Measurements from ENCODE around the gene FLT1.
A peak's percentile ranks its signal among the peaks of the same experiment; 100 is the strongest.

The FLT1 gene

DNA sequence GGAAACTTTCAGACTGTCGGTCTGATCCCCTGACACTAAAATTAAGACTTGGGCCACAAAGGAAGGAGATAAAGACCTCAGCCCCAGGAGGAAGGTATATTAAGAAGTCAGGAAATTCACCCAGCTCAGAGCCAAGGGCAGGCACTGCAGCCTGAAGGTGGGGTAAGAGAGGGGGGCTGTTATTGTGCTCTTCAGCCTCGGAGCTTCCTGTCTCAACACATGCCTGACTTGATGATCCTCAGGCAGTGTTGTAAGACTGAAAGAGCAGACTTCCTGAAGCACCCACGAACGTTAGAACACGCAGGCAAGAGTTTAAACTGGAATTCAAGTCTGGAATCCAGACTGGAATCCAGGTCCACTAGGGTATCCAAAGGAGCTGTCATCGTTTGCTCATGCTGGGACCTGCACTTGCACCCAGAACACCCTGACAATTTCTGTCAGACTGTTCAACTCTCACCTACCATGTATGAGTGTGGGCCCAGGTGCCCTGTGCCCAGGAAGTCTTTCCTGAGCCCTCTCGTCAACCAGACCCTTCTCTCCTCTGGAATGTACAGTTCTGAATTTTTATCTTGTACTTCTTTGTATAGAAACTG is 10.7 kb upstream of the FLT1 start:
- Mint-ChIP-seq H3K9me3 (no peaks in the 10 kb centered on the region), H3K4me1 (ENCODE audit: low read depth in 2 of 2) (no peaks in the 10 kb centered on the region), H3K4me3 (no peak overlapping the region), H3K27ac (no peak overlapping the region), H3K36me3 (ENCODE audit: insufficient read depth) (no peaks in the 10 kb centered on the region), H3K27me3 (peaks cover 14 to 48% of the 10 kb centered on the region in 2 donors)
- no peak for ATAC-seq (replicated peaks)
- DNase-seq, result no peak

DNA sequence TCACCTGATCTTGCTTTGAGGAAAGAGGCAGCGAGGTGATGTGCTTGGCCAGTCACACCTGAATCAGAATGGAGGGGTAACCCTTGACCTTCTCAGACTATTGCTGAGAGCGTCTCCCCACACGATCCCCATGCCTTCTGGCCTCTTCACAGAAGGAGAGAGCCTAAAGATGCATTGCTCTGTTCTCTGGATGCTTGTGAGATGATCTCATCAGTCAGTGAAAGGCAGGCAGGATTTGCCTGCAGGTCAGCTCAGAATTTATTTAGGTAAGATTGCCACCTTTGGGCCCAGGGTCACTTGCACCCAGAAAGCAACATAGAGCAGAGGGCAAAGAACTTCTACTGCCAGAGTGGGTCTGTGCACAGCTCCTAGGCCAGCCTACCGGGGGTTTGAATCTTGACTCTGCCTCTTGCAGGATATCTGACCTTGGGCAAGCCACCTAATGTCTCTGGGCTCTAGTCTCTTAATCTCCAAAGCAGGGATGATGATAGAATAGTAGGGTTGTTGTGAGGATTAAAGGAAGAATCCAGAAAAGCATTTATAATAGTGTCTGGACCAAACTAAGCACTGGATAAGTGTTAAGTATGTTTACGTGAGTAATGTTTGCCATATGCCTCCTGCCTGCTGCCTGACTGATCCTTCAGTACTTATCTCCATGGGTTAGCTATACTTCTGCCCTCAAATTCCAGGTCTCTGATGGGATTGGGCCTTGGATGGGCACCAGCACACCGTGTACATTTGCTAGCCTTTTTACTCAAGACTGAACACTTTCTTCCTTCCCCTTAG is 8.4 kb upstream of the FLT1 start:
- no peaks in the 10 kb centered on the region for H3K9me3 Mint-ChIP-seq

DNA sequence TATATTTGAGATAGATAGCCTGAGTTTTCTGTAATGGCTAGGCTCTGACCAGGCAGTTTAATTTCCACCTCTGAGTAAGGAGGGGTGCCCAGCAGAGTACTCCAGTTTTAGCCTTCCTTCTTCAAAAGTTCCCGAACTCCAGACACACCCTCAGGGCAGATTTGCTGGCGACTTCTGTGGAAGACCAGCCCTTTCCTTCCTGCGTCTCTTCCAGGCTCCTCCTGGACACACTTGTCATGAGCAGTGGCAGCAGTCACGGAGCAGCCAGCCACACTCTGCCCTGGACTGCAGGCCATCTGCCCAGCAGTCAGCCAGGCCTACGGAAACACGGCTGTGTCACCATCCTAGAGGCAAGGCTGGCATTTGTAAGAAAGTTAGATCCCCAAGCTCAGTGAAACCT is 6.6 kb upstream of the FLT1 start:
- H3K27ac Mint-ChIP-seq, result no peak overlapping the region
- H3K9me3 Mint-ChIP-seq, result no peaks in the 10 kb centered on the region
- no peak for DNase-seq
- no peaks in the 10 kb centered on the region for H3K36me3 Mint-ChIP-seq (ENCODE audit: insufficient read depth)
- ATAC-seq (replicated peaks), result no peak
- no peak overlapping the region for H3K4me3 Mint-ChIP-seq
- H3K4me1 Mint-ChIP-seq (ENCODE audit: low read depth in 2 of 2), result no peaks in the 10 kb centered on the region
- peaks cover 43 to 56% of the 10 kb centered on the region in 2 donors for H3K27me3 Mint-ChIP-seq

More for the DNA sequence above, 8.4 kb upstream of the FLT1 start:
- H3K36me3 Mint-ChIP-seq (ENCODE audit: insufficient read depth), result no peaks in the 10 kb centered on the region
- DNase-seq (no peak), ATAC-seq (replicated peaks) (no peak)
- peaks cover 25 to 58% of the 10 kb centered on the region in 2 donors for H3K27me3 Mint-ChIP-seq
- no peak overlapping the region for H3K4me3 Mint-ChIP-seq
- H3K4me1 Mint-ChIP-seq (ENCODE audit: low read depth in 2 of 2), result no peaks in the 10 kb centered on the region
- H3K27ac Mint-ChIP-seq, result no peak overlapping the region

DNA sequence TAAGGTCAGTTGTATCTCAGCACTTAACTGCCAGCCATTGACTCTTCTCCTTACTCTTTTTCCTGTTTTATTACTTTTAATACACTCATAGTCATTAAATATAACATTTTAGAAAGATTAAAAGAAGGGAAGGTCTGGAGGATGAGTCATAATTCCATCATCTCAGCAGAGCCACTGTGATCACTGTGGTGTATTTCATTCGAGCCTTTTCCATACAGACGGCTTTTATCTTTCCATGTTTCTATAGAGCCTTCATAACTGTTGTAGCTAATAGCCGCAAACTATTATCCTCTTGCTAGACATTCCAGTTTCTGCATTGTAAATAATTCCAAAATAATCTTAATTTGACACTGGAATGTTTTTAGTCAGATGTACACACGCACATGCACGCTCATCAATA is 4.7 kb upstream of the FLT1 start:
- no peak overlapping the region for H3K4me3 Mint-ChIP-seq
- no peaks in the 10 kb centered on the region for H3K4me1 Mint-ChIP-seq (ENCODE audit: low read depth in 2 of 2)
- no peak overlapping the region for H3K27ac Mint-ChIP-seq
- peaks cover 53 to 67% of the 10 kb centered on the region in 2 donors for H3K27me3 Mint-ChIP-seq
- H3K36me3 Mint-ChIP-seq (ENCODE audit: insufficient read depth), result no peaks in the 10 kb centered on the region
- no peak for ATAC-seq (replicated peaks)
- no peaks in the 10 kb centered on the region for H3K9me3 Mint-ChIP-seq
- no peak for DNase-seq

DNA sequence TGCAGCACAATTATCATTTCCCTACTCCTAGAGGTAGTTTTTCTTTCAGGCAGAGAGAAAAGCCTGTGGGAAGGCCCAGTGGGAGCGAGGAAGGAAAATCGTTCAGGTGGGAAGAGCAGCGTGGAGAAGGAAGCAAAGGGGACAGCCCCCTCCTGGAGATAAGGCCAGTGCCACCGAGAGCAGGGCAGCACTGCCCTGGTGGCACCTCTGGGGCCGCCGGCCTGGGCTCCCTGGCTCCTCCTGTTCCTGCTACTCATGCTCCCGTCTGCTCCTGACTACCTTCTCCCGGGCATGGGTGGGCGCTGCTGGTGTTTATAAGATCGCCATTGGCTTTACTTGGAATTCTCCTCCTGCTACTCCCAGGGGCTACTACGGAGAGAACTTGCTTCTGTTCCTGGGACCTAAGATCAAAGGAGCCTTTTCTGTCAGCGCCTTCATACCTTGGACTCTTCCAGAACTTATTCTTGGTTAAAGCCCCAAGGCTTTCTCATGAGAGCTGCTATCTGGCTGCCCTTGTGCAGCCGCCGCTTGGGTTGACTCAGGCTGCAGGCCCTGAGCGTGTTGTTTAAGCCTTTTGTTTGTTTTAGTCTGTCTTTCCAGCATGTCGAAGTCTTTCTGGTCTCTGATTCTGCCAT is 3.7 kb upstream of the FLT1 start:
- no peak for DNase-seq
- ATAC-seq (replicated peaks), result no peak
- no peaks in the 10 kb centered on the region for H3K9me3 Mint-ChIP-seq
- no peaks in the 10 kb centered on the region for H3K36me3 Mint-ChIP-seq (ENCODE audit: insufficient read depth)
- peaks cover 47 to 63% of the 10 kb centered on the region in 2 donors for H3K27me3 Mint-ChIP-seq
- no peaks in the 10 kb centered on the region for H3K4me1 Mint-ChIP-seq (ENCODE audit: low read depth in 2 of 2)
- no peak overlapping the region for H3K27ac Mint-ChIP-seq
- no peak overlapping the region for H3K4me3 Mint-ChIP-seq

DNA sequence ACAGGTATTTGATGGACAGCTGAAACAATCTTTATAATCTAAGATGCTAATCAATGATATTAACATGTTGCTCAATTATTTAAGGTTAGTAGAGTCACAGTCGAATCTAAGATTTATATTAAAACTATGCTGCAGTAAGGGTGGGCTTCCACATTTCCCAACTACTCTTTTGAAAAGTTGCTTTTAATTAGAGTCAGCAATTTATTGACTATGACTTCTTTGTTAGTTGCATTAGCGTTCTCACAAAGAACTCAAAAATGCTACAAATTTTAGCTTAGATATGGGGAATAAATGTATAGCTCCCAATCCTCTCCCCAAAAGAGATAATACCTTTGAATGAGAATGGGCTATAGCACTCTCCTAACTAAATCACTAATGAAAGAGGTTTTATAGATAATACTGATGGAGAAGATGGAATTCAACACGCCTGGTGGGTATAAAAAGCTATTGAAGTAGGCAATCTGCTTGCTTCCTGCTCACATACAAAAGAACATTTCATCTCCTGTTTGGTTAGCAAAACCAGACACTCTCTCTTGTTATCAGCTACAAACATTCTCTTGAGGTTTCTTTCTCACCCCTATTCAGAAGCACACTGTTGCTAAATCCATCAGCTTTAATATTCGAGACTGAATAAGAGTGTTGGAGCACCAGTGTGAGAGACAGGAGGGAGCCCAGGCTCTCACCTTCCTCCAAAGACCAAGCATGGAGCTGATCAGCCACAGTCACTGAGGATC is 2.4 kb upstream of the FLT1 start:
- H3K4me3 Mint-ChIP-seq, result no peak overlapping the region
- no peak overlapping the region for H3K27ac Mint-ChIP-seq
- peaks cover 57 to 67% of the 10 kb centered on the region in 2 donors for H3K27me3 Mint-ChIP-seq
- ATAC-seq (replicated peaks), result no peak
- no peaks in the 10 kb centered on the region for H3K9me3 Mint-ChIP-seq
- H3K4me1 Mint-ChIP-seq (ENCODE audit: low read depth in 2 of 2), result no peaks in the 10 kb centered on the region
- H3K36me3 Mint-ChIP-seq (ENCODE audit: insufficient read depth), result no peaks in the 10 kb centered on the region
- DNase-seq, result no peak

DNA sequence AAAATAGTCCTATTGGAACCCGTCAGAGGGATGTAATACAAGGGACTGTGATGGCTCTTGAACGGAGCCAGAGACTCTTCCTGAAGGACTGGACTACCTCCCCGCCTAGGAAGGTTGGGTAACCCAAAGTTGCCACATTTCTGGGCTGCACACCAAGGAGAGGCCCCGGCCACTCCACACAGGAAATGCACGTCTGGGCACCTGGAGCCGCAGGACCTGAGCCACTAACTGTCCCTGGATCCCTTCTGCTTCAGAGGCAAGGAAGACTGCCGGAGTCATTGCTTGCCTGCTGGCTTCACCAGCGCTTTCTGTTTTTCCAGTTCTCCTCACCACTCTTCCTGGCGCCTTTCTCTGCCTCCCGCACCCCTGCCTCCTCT is 1.2 kb upstream of the FLT1 start:
- Mint-ChIP-seq H3K4me3 (peak overlapping the region in 1 of 2 donors; percentile 33), H3K27ac (no peak overlapping the region), H3K36me3 (ENCODE audit: insufficient read depth) (no peaks in the 10 kb centered on the region), H3K4me1 (ENCODE audit: low read depth in 2 of 2) (no peaks in the 10 kb centered on the region), H3K9me3 (no peaks in the 10 kb centered on the region), H3K27me3 (peaks cover 57 to 62% of the 10 kb centered on the region in 2 donors)
- ATAC-seq (replicated peaks) (no peak), DNase-seq (no peak)

DNA sequence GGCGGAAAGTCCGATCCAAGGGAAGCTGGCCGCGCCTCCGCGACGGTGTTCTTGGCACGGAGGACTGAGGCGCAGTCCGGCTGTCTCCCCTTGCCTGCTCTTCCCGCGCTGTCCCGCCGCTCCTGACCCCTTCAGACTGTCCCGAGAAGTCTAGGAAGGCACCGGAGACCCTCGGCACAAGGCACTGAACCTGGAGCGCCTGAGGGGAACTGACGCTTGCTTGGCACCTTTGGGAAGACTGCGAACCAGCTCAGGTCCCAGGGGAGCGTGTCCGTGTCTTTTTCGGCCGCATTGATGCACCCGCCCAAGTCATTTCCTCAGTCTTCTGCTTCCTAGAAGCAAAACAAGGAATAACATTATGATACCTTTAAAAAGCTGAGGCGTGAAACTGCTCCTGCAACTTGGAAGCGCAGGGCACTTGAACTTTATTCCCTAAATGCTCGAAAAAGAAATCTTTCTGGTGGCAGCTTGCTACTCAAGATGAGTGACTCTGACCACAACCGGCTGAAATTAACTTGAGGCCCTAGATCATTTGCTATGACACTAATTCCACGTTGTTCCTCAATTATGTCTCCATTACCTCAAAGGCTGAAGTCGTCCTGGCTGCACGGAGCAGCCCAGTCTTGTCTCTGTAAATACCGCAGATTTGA is 735 bp upstream of the FLT1 start:
- Mint-ChIP-seq H3K27ac (no peak overlapping the region), H3K27me3 (peaks cover 60 to 65% of the 10 kb centered on the region in 2 donors), H3K4me3 (peak overlapping the region in 1 of 2 donors; percentile 26), H3K36me3 (ENCODE audit: insufficient read depth) (no peaks in the 10 kb centered on the region), H3K4me1 (ENCODE audit: low read depth in 2 of 2) (no peaks in the 10 kb centered on the region), H3K9me3 (no peaks in the 10 kb centered on the region)
- ATAC-seq (replicated peaks) (no peak), DNase-seq (no peak)

DNA sequence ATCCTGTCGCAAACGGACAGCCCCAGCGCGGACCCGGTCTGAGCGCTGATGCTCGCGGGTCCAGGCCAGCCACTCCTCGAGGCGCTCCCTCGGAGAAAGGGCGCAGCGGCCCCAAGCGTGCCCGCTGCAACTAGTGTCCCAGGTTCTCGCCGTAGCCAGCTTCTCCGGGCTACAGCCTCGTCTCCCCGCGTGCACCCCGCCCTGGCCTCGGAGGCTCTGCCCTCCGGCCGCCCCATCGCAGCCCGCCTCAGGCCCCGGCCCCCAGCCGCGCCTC is 487 bp downstream of the FLT1 start:
- ATAC-seq (replicated peaks) (no peak), DNase-seq (no peak)
- peaks cover 63 to 71% of the 10 kb centered on the region in 2 donors for H3K27me3 Mint-ChIP-seq
- H3K4me3 Mint-ChIP-seq, result peak overlapping the region in 1 of 2 donors; percentile 22
- no peak overlapping the region for H3K27ac Mint-ChIP-seq
- H3K4me1 Mint-ChIP-seq (ENCODE audit: low read depth in 2 of 2), result no peaks in the 10 kb centered on the region
- H3K9me3 Mint-ChIP-seq, result no peaks in the 10 kb centered on the region
- H3K36me3 Mint-ChIP-seq (ENCODE audit: insufficient read depth), result no peaks in the 10 kb centered on the region

DNA sequence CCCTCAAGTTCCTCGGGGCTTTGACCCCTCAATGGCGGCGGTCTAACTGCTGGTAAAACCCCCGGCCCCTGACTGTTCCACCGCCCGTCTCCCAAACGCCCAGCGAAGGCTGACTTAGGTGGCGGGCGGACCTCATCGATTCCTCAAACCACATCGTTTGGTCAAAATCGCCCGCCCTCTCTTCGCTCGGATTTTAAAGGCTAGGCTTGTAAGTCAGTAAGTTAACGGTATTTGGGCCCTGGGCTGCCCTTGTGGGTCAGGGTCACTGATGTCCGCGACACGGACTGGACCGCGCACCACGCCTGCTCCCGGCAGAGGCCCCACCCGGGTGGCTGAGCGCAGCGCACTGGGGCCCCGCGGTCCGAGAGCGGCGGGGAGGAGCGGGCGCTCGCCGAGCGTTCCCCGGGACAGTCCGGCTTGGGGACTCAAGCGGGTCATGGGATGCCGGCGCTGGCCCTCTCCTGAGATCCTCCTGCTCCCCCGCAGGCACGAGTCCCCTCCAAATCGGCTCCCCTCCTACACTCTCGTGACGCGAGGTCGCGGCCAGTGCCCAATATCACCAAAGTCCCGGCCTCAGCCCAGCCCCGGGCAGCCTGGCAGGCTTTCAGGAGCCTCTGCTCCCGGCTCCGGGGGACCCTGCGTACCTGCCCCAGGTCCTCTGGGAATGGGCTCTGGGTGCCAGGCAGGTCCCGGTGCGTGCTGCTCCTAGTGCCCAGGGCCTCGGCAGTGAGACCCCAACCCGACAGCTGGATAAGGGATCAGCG is 1.0 kb downstream of the FLT1 start:
- Mint-ChIP-seq H3K27me3 (peaks cover 68 to 76% of the 10 kb centered on the region in 2 donors), H3K27ac (no peak overlapping the region), H3K4me3 (peak overlapping the region in 1 of 2 donors; percentile 22), H3K9me3 (no peaks in the 10 kb centered on the region), H3K36me3 (ENCODE audit: insufficient read depth) (no peaks in the 10 kb centered on the region), H3K4me1 (ENCODE audit: low read depth in 2 of 2) (no peaks in the 10 kb centered on the region)
- ATAC-seq (replicated peaks) (no peak), DNase-seq (no peak)

DNA sequence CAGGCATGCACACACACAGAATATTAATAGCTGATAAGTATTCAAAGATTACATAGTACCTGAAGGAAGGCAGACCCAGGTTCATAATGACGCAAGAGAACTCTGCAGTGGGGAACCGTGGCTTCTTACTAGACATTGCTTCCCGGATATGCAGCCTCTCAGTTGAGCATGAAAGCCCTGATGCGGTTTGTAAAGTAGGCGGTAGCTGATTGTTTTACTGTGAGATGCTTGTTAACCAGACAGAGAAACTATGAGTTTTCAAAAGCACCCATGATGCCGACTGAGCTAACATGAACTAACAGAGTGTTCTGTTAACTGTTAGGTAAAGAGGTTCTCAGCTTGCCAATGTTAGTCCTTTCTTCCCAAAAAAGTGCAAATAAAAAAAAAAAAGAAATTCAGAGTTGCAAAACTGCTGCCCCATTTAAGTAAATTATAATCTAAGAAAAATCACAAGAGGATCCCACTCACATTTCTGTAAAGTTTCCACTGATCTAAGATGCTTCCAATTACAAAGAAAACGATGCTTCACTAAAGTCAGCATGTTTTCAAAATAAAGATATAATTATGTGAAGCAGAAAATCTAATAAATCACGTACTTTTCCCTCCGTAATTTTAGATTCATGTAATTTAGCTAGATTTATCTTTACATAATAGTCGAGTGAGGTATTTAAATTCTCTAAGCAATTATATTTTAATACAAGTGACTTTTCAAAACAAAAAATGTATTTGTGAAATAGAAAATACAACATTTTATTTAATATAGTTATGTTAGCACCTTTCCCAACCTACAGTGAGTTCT is 2.2 kb downstream of the FLT1 start:
- Mint-ChIP-seq H3K27me3 (peaks cover 66 to 77% of the 10 kb centered on the region in 2 donors), H3K4me1 (ENCODE audit: low read depth in 2 of 2) (no peaks in the 10 kb centered on the region), H3K9me3 (no peaks in the 10 kb centered on the region), H3K4me3 (no peak overlapping the region), H3K36me3 (ENCODE audit: insufficient read depth) (no peaks in the 10 kb centered on the region), H3K27ac (no peak overlapping the region)
- DNase-seq (no peak), ATAC-seq (replicated peaks) (peak; percentile 51)

DNA sequence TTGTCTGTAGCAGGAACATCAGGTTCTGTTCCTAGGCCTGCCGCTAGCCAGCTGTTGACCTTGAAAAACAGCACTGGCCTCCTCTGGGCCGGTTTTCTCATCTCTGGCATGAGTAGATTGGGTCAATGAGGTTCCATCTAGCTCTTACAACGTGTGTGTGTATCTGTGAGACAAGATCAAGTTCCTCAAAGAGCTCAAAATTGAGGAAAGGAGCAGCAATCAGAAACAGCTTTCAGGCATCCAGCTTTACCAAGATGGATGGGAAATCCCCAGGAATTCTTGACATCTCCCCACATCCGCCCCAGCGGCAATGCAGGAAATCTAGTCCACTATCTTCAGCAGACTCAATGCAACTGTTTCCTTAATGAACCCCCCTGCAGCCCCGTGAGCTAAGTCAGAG is 4.9 kb downstream of the FLT1 start:
- no peak overlapping the region for H3K27ac Mint-ChIP-seq
- no peak overlapping the region for H3K4me3 Mint-ChIP-seq
- H3K27me3 Mint-ChIP-seq, result peaks cover 46 to 71% of the 10 kb centered on the region in 2 donors
- no peak for ATAC-seq (replicated peaks)
- no peak for DNase-seq
- H3K4me1 Mint-ChIP-seq (ENCODE audit: low read depth in 2 of 2), result no peaks in the 10 kb centered on the region
- no peaks in the 10 kb centered on the region for H3K9me3 Mint-ChIP-seq
- H3K36me3 Mint-ChIP-seq (ENCODE audit: insufficient read depth), result no peaks in the 10 kb centered on the region
